HG03520 (cell line): ENCODE data around the gene LRP4.
"Not testable (repeated sequence)": the region's sequence is repeated elsewhere in the genome, so short reads cannot be mapped to it uniquely, and the experiment has no call there.

Source experiments
- ATAC-seq: cut with Tn5 transposase; IDR thresholded peaks from one replicate; pipeline ENCODE4 v1.9.1; 2021; ENCODE audit warnings: mild to moderate bottlenecking, moderate library complexity; ENCODE audit not compliant: unreplicated experiment

LRP4 gene

GRCh38 chr11:46928701-46929100 lies 10.4 kb upstream of the LRP4 start:
- ATAC-seq: not testable (repeated sequence)

GRCh38 chr11:46927928-46928327 lies 9.6 kb upstream of the LRP4 start:
- ATAC-seq: not testable (repeated sequence)

GRCh38 chr11:46920755-46921154 lies 2.4 kb upstream of the LRP4 start:
- ATAC-seq: no peak

- ATAC-seq: no peak
Observed at GRCh38 chr11:46918788-46919513, 601 bp upstream of the LRP4 start.

GRCh38 chr11:46917762-46918082 lies 628 bp downstream of the LRP4 start:
- no peak for ATAC-seq

- no peak for ATAC-seq
Observed at GRCh38 chr11:46917109-46917761, 1.1 kb downstream of the LRP4 start.

- no peak for ATAC-seq
Observed at GRCh38 chr11:46916286-46917108, 1.9 kb downstream of the LRP4 start.

- ATAC-seq: no peak
Observed at GRCh38 chr11:46914910-46915309, 3.4 kb downstream of the LRP4 start.

- ATAC-seq: no peak
Observed at GRCh38 chr11:46914363-46914762, 4.0 kb downstream of the LRP4 start.

- no peak for ATAC-seq
Observed at GRCh38 chr11:46913484-46913883, 4.9 kb downstream of the LRP4 start.

GRCh38 chr11:46912526-46913150 lies 5.7 kb downstream of the LRP4 start:
- no peak for ATAC-seq

- ATAC-seq: no peak
Observed at GRCh38 chr11:46907606-46908005, 10.7 kb downstream of the LRP4 start.

- no peak for ATAC-seq
Observed at GRCh38 chr11:46906609-46907041, 11.7 kb downstream of the LRP4 start.

GRCh38 chr11:46905806-46906205 lies 12.5 kb downstream of the LRP4 start:
- no peak for ATAC-seq

- no peak for ATAC-seq
Observed at GRCh38 chr11:46903846-46904245, 14.5 kb downstream of the LRP4 start.

- ATAC-seq: no peak
Observed at GRCh38 chr11:46902694-46903093, 15.7 kb downstream of the LRP4 start.

GRCh38 chr11:46901156-46901555 lies 17.2 kb downstream of the LRP4 start:
- ATAC-seq: no peak

GRCh38 chr11:46900091-46900746 lies 18.1 kb downstream of the LRP4 start:
- no peak for ATAC-seq

GRCh38 chr11:46899501-46900025 lies 18.8 kb downstream of the LRP4 start:
- ATAC-seq: no peak

GRCh38 chr11:46898396-46899095 lies 19.8 kb downstream of the LRP4 start:
- no peak for ATAC-seq
